C4-2B (cell line): Measurements from ENCODE around the gene NCAPD3.

Experiments
- ZFX ChIP-seq: fragments of 450-650 bp; IDR thresholded peaks from 2 replicates; pipeline ENCODE4 v1.6.1; 2017
- TF ChIP-seq, protein P1 (sequence below): fragments of 450-650 bp; conservative IDR thresholded peaks from 2 replicates; pipeline ENCODE4 v1.5.1; 2017; ENCODE audit warnings: mild to moderate bottlenecking

DNA sequence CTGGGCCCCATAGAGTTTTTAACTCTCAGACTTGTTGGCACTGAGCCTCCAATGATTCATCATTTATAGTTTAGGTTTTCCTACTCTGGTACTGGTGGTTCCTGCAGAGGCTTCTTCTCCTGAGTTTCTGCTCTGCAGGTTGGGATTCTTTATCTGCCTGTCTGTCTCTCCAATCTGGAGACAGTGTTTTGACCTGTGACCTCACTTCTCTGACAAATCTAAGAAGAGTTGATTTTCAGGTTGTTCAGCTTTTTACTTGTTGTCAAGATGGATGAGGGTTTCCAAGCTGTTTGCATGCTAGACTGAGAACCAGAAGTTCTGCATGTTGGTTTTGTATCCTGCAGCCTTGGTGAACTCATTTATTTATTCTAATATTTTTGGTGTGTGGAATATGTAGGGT is 91.0 kb downstream of the NCAPD3 start:
- TF ChIP-seq, protein P1, sequence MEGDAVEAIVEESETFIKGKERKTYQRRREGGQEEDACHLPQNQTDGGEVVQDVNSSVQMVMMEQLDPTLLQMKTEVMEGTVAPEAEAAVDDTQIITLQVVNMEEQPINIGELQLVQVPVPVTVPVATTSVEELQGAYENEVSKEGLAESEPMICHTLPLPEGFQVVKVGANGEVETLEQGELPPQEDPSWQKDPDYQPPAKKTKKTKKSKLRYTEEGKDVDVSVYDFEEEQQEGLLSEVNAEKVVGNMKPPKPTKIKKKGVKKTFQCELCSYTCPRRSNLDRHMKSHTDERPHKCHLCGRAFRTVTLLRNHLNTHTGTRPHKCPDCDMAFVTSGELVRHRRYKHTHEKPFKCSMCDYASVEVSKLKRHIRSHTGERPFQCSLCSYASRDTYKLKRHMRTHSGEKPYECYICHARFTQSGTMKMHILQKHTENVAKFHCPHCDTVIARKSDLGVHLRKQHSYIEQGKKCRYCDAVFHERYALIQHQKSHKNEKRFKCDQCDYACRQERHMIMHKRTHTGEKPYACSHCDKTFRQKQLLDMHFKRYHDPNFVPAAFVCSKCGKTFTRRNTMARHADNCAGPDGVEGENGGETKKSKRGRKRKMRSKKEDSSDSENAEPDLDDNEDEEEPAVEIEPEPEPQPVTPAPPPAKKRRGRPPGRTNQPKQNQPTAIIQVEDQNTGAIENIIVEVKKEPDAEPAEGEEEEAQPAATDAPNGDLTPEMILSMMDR: no peak
- no peak for TF ChIP-seq ZFX
